ENCODE results near the gene PPP2R2D.

DNA sequence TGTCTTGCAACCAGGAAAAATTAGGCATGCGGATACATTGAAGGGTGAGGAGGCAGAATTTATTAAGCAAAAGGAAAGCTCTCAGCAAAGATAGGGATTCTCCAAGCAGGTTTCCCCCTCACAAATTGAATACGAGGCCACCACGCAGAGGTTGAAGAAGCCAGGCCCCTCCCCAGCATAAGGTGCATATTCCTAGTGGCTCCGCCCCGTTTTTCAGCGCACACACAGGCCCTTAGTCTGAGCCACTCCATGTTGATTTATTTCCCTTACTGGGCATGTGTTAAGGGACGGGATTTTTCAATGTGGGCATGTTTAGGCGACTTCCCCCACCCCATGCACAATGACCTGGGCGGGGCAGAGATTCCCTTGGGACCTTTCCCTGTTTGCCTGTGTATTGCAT is 24.9 kb downstream of the PPP2R2D start:
- TF ChIP-seq, protein P1, sequence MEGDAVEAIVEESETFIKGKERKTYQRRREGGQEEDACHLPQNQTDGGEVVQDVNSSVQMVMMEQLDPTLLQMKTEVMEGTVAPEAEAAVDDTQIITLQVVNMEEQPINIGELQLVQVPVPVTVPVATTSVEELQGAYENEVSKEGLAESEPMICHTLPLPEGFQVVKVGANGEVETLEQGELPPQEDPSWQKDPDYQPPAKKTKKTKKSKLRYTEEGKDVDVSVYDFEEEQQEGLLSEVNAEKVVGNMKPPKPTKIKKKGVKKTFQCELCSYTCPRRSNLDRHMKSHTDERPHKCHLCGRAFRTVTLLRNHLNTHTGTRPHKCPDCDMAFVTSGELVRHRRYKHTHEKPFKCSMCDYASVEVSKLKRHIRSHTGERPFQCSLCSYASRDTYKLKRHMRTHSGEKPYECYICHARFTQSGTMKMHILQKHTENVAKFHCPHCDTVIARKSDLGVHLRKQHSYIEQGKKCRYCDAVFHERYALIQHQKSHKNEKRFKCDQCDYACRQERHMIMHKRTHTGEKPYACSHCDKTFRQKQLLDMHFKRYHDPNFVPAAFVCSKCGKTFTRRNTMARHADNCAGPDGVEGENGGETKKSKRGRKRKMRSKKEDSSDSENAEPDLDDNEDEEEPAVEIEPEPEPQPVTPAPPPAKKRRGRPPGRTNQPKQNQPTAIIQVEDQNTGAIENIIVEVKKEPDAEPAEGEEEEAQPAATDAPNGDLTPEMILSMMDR (IDR thresholded peaks at IDR 0.05) = no peak
- TF ChIP-seq POLR2A (IDR thresholded peaks at IDR 0.05) = no peak

Data from lower leg skin (tissue), 3 donors.